ENCODE measurements around the gene IFI30. TPM values are rescaled to one million over a fixed set of nuclear protein-coding genes. Genes with fewer than 3 reads are reported as not detected.

Gene IFI30
- total RNA-seq, 2 donors from 2014 or later, result 47.1 to 95.2 TPM

DNA sequence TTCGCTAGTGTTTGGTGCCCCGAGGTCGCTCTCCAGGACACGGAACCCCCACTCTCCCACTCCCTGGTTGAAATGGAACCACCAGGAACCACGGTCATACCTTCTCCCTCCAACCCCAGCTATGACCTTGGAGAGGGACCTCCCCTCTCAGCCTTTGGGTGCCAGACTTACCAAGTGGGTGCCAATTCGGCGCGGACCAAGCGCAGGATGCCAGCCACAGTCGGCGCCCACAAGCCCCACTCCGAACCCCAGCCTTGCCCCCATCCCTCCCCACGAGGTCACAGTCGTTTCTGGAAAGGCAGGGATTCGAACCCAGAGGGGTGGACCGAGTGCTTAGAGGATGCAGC, 51.7 kb downstream of the IFI30 start:
- H3K9ac ChIP-seq (ENCODE audit: low read depth in 2 of 2, low read length in 2 of 2), result peak overlapping the region in 1 of 2 donors; percentile 20

DNA sequence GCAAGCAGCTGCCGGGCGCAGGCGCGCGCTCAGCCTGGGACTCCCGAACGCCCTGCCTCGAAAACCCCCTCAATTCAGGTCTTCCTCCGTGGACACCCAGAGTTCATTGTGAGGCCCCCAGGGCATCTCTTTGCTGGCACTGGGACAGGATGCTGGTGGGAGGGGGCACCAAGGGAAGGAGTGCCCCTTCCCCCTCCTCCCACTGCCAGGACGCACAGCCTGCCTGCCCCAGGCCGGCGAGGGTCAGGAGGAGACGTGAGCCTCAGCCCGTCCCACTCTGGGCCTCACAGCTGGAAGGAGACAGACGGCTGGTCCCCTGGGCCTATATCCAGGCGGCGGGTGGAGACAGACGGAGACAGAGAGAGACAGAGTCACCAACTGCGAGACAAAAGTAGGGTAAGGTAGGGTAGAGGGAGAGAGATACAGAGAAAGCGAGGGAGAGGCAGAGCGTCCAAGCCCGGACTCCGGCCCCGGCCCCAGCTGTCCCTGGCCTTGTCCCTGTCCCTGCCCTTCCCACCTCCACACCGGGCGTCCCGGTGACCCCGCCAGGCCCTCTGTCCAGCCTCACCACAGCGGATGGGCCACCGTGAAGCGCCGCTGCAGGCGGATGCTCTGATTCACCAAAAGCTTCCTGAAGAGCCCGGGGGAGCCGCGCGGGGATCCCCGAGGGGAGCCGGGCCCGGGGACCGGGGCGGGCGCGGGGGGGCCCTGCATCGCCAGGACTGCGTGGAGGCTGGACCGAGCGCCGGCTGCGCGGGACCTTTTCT, 52.3 kb downstream of the IFI30 start, which contains the start of gene PDE4C:
Gene PDE4C, minus strand, starts transcription at position 737 of the 767 bp plus-strand sequence. Its CDS starts 23 bp downstream, at position 714.
- H3K27ac ChIP-seq, result no peak within 1 kb of the TSS
- no peak within 1 kb of the TSS for H3K4me3 ChIP-seq
- H3K4me1 ChIP-seq, result peaks cover 10% of the 10 kb centered on the region
- peak within 1 kb of the TSS in 1 of 2 donors; percentile 2 for H3K9ac ChIP-seq (ENCODE audit: low read depth in 2 of 2, low read length in 2 of 2)
- no peak for DNase-seq
- H3K9me3 ChIP-seq, result no peaks in the 10 kb centered on the region
- H3K27me3 ChIP-seq, result peaks cover 18% of the 10 kb centered on the region
- H3K36me3 ChIP-seq, result no peaks in the 10 kb centered on the region
- TF ChIP-seq, protein P1, sequence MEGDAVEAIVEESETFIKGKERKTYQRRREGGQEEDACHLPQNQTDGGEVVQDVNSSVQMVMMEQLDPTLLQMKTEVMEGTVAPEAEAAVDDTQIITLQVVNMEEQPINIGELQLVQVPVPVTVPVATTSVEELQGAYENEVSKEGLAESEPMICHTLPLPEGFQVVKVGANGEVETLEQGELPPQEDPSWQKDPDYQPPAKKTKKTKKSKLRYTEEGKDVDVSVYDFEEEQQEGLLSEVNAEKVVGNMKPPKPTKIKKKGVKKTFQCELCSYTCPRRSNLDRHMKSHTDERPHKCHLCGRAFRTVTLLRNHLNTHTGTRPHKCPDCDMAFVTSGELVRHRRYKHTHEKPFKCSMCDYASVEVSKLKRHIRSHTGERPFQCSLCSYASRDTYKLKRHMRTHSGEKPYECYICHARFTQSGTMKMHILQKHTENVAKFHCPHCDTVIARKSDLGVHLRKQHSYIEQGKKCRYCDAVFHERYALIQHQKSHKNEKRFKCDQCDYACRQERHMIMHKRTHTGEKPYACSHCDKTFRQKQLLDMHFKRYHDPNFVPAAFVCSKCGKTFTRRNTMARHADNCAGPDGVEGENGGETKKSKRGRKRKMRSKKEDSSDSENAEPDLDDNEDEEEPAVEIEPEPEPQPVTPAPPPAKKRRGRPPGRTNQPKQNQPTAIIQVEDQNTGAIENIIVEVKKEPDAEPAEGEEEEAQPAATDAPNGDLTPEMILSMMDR (IDR thresholded peaks at IDR 0.05), result no peak
- intact Hi-C loops (cut with DNase I), result no loop called here

More for the DNA sequence above, 51.7 kb downstream of the IFI30 start:
- Histone ChIP-seq H3K27me3 (peaks cover 18% of the 10 kb centered on the region), H3K4me1 (peaks cover 10% of the 10 kb centered on the region), H3K27ac (no peak overlapping the region), H3K9me3 (no peaks in the 10 kb centered on the region), H3K36me3 (no peaks in the 10 kb centered on the region), H3K4me3 (no peak overlapping the region)
- intact Hi-C loops (cut with DNase I), result no loop called here
- TF ChIP-seq, protein P1 (IDR thresholded peaks at IDR 0.05), result no peak
- no peak for DNase-seq

DNA sequence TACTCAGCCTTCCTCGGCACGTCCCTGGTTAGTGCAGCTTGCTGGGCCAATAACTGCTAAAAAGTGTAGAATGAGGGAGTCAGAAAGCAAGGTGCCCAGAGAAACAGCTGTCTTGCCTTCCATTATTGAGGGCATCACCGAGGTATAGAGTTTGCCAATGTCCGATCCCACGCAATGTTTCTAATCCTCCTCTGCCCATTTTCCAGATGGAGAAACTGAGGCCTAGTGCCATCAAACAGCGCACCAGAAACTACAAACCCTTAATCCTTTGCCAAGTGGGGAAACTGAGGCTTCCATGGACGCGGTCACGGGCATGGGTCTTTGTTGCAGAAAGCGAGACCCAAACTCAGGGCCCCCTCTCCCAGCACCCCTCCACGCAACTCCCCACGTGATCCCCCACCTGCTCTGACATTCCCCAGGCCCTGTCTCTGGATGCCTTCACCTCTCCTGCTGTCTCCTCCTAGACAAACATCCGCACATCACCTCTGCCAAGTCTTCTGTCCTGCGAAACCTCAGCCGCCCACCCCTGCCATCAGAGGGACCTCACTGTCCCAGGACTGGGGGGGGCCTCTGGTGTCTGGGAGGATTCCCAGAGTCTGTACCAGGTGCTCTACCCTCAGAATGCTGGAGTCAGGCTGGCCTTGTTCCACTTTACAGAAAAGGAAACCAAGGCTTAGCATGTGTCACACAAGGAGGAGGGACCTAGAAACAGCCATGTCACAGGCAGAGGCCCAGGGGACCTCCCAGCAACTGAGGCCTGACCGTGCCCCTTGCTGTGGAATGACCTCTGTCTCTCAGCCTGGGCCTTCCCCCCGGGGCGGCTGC, 53.6 kb downstream of the IFI30 start:
- TF ChIP-seq, protein P1 (IDR thresholded peaks at IDR 0.05), result no peak
- Histone ChIP-seq H3K4me1 (peaks cover 10% of the 10 kb centered on the region), H3K9ac (ENCODE audit: low read depth in 2 of 2, low read length in 2 of 2) (no peak overlapping the region), H3K36me3 (no peaks in the 10 kb centered on the region), H3K27ac (no peak overlapping the region), H3K27me3 (peaks cover 18% of the 10 kb centered on the region), H3K4me3 (no peak overlapping the region), H3K9me3 (no peaks in the 10 kb centered on the region)
- DNase-seq, result no peak
- intact Hi-C loops (cut with DNase I), result no loop called here

Other genes starting within 250 kb of the IFI30 start
- gene CCDC124, start 240.8 kb upstream of the IFI30 start, total RNA-seq, result 100 to 1,000 TPM in 1 of 2 donors, 10 to 100 TPM in 1; 45.2 to 122 TPM
- not detected for gene KCNN1, start 206.7 kb upstream of the IFI30 start, total RNA-seq
- gene ARRDC2, start 165.6 kb upstream of the IFI30 start, total RNA-seq, result 10 to 100 TPM; 15.8 to 16.4 TPM
- 1 to 10 TPM in 1 of 2 donors, under 1 TPM in 1; 0.53 to 1.1 TPM for gene IL12RB1, start 86.9 kb upstream of the IFI30 start, total RNA-seq
- gene MAST3, start 76.0 kb upstream of the IFI30 start, total RNA-seq, result 10 to 100 TPM; 24.3 to 30.9 TPM
- gene PIK3R2, start 20.6 kb upstream of the IFI30 start, total RNA-seq, result 10 to 100 TPM; 42.9 to 48.2 TPM
- gene MPV17L2, start 19.4 kb downstream of the IFI30 start, total RNA-seq, result 10 to 100 TPM in 1 of 2 donors, 1 to 10 TPM in 1; 8.9 to 21.7 TPM
- 1 to 10 TPM; 3.5 to 4.2 TPM for gene RAB3A, start 30.2 kb downstream of the IFI30 start, total RNA-seq
- 1 to 10 TPM; 2.1 TPM for gene PDE4C, start 52.6 kb downstream of the IFI30 start, total RNA-seq
- 1 to 10 TPM; 1.7 to 3.0 TPM for gene IQCN, start 100.6 kb downstream of the IFI30 start, total RNA-seq
- 100 to 1,000 TPM; 177 to 418 TPM for gene JUND, start 107.8 kb downstream of the IFI30 start, total RNA-seq
- 100 to 1,000 TPM; 128 to 308 TPM for gene LSM4, start 149.3 kb downstream of the IFI30 start, total RNA-seq
- gene PGPEP1, start 166.8 kb downstream of the IFI30 start, total RNA-seq, result 10 to 100 TPM; 62.6 to 99.0 TPM
- 100 to 1,000 TPM; 120 to 159 TPM for gene GDF15, start 212.3 kb downstream of the IFI30 start, total RNA-seq
- gene LRRC25, start 223.8 kb downstream of the IFI30 start, total RNA-seq, result 1 to 10 TPM; 1.4 to 3.9 TPM
- 10 to 100 TPM; 40.1 to 77.3 TPM for gene SSBP4, start 245.6 kb downstream of the IFI30 start, total RNA-seq

All from colonic mucosa (tissue), 4 donors.